A549 (cell line): Measurements from ENCODE around the gene ZP1. TPM values are rescaled to one million over a fixed set of nuclear protein-coding genes. Genes with fewer than 3 reads are reported as not detected.

ENCODE experiments used
- ATAC-seq, 2 experiments: fragments of 200-7000 bp in 1 of 2; fragments of >200 bp in 1 of 2; cut with Nextera tagmentation in 1 of 2; cut with Tn5 transposase in 1 of 2; 3 replicates each; pipeline versions ENCODE4 v1.8.0 to v1.9.1; 2018 to 2020; ENCODE audit warnings: mild to moderate bottlenecking in 1 of 2, moderate library complexity in 1 of 2
- CTCF ChIA-PET: fragments of 300-600 bp; sonication (Branson Sonifier 250); formaldehyde crosslinking; extraction: SDS; loops from one replicate; lab custom pipeline; 2021; ENCODE audit warnings: antibody characterized with exemption, inconsistent platforms; lab: Yijun Ruan, JAX
- POLR2A ChIA-PET: fragments of 350-600 bp; formaldehyde crosslinking; extraction: SDS; loops from one replicate; lab custom pipeline; 2021; ENCODE audit warnings: antibody characterized with exemption, inconsistent platforms; lab: Yijun Ruan, JAX
- DNase-seq, 2 experiments: peaks; one replicate each; pipeline versions ENCODE4 v3.0.0 to v3.0.0-alpha.2; 2011 to 2016; ENCODE audit warnings: low read depth in 1 of 2, low spot score in 1 of 2
- FAIRE-seq: peaks from 2 replicates; lab custom pipeline; 2011; peaks lifted over from hg19 to GRCh38; lab: Jason Lieb, UNC
- H3K27ac ChIP-seq, 2 experiments: fragments of >200 bp; sonication (Bioruptor Twin); formaldehyde crosslinking; 3 replicates each; pipeline ENCODE4 v1.5.1; 2016 to 2017
- H3K4me1 ChIP-seq: fragments of >200 bp; sonication (Bioruptor Twin); formaldehyde crosslinking; 3 replicates; pipeline ENCODE4 v1.6.1; 2016
- H3K4me2 ChIP-seq: fragments of >200 bp; sonication (Bioruptor Twin); formaldehyde crosslinking; 3 replicates; pipeline ENCODE4 v1.6.1; 2016
- H3K4me3 ChIP-seq: fragments of >200 bp; sonication (Bioruptor Twin); formaldehyde crosslinking; 3 replicates; pipeline ENCODE4 v1.5.1; 2016
- H3K9me3 ChIP-seq: fragments of >200 bp; sonication (Bioruptor Twin); formaldehyde crosslinking; 3 replicates; pipeline ENCODE4 v1.6.1; 2016
- ATOH8 ChIP-seq: fragments of 250-450 bp; sonication (Bioruptor Pico); IDR thresholded peaks from 2 replicates; pipeline ENCODE4 v1.5.0; 2020; ENCODE audit warnings: low read depth, mild to moderate bottlenecking, moderate library complexity
- BHLHE40 ChIP-seq: IDR thresholded peaks from 2 replicates; pipeline ENCODE4 v1.6.1; 2012; ENCODE audit warnings: low read depth, low read length, inconsistent platforms
- CBX2 ChIP-seq: fragments of 200-600 bp; sonication (generic); IDR thresholded peaks from 2 replicates; pipeline ENCODE4 v1.6.1; 2016; ENCODE audit warnings: low read depth, mild to moderate bottlenecking, borderline replicate concordance
- CBX8 ChIP-seq: fragments of 200-600 bp; sonication (generic); IDR thresholded peaks from 2 replicates; pipeline ENCODE4 v1.6.1; 2016
- CHD4 ChIP-seq: fragments of 200-600 bp; sonication (generic); IDR thresholded peaks from 2 replicates; pipeline ENCODE4 v1.6.1; 2016; ENCODE audit warnings: antibody characterized with exemption, mild to moderate bottlenecking, borderline replicate concordance
- EHMT2 ChIP-seq: fragments of 200-600 bp; sonication (generic); IDR thresholded peaks from 2 replicates; pipeline ENCODE4 v1.6.1; 2016; ENCODE audit warnings: antibody characterized with exemption, low read depth, mild to moderate bottlenecking, moderate library complexity
- ELK1 ChIP-seq: fragments of 150-350 bp; IDR thresholded peaks from 2 replicates; pipeline ENCODE4 v1.6.1; 2014; ENCODE audit warnings: low read depth, mild to moderate bottlenecking, low read length
- EP300 ChIP-seq, 2 experiments: fragments of >200 bp; sonication (Bioruptor Twin); formaldehyde crosslinking; IDR thresholded peaks; 2 replicates in 1 of 2; 3 replicates in 1 of 2; pipeline ENCODE4 v1.6.1; 2016 to 2017
- FOXS1 ChIP-seq: fragments of 250-450 bp; sonication (Bioruptor Pico); IDR thresholded peaks from 2 replicates; pipeline ENCODE4 v1.5.0; 2020; ENCODE audit warnings: mild to moderate bottlenecking, moderate library complexity
- HDAC2 ChIP-seq: fragments of 200-600 bp; sonication (generic); IDR thresholded peaks from 2 replicates; pipeline ENCODE4 v1.6.1; 2016
- HOXA7 ChIP-seq: fragments of 250-450 bp; sonication (Bioruptor Pico); IDR thresholded peaks from 2 replicates; pipeline ENCODE4 v1.5.0; 2020; ENCODE audit warnings: mild to moderate bottlenecking, moderate library complexity
- JUNB ChIP-seq: fragments of >200 bp; sonication (Bioruptor Twin); formaldehyde crosslinking; IDR thresholded peaks from 2 replicates; pipeline ENCODE4 v1.6.1; 2016
- KDM1A ChIP-seq: fragments of 200-600 bp; sonication (generic); IDR thresholded peaks from 2 replicates; pipeline ENCODE4 v1.6.1; 2016; ENCODE audit warnings: low read depth, mild to moderate bottlenecking
- MYC ChIP-seq: IDR thresholded peaks from 2 replicates; pipeline ENCODE4 v1.6.1; 2012; ENCODE audit warnings: mild to moderate bottlenecking, inconsistent platforms, low read length, improper control_type of control experiment, borderline replicate concordance
- NFE2L2 ChIP-seq: fragments of 150-350 bp; conservative IDR thresholded peaks from 2 replicates; pipeline ENCODE4 v1.6.1; 2014; ENCODE audit warnings: low read length
- PHF8 ChIP-seq: fragments of 200-600 bp; sonication (generic); IDR thresholded peaks from 2 replicates; pipeline ENCODE4 v1.6.1; 2016; ENCODE audit warnings: low read depth, mild to moderate bottlenecking, antibody characterized with exemption, moderate library complexity, borderline replicate concordance
- POLR2A ChIP-seq: IDR thresholded peaks from 2 replicates; pipeline ENCODE4 v1.6.1; 2012; ENCODE audit warnings: mild to moderate bottlenecking, low read length
- RAD21 ChIP-seq, 2 experiments: fragments of >200 bp in 1 of 2; sonication (Bioruptor Twin) in 1 of 2; formaldehyde crosslinking in 1 of 2; IDR thresholded peaks in 1 of 2; conservative IDR thresholded peaks in 1 of 2; 2 replicates in 1 of 2; 3 replicates in 1 of 2; pipeline ENCODE4 v1.6.1; 2012 to 2018; ENCODE audit warnings: inconsistent platforms in 1 of 2
- RARB ChIP-seq: fragments of 250-450 bp; sonication (Bioruptor Pico); IDR thresholded peaks from 2 replicates; pipeline ENCODE4 v1.8.0; 2021; ENCODE audit warnings: mild to moderate bottlenecking, moderate library complexity
- RCOR1 ChIP-seq: fragments of 150-350 bp; IDR thresholded peaks from 2 replicates; pipeline ENCODE4 v1.6.1; 2014; ENCODE audit warnings: antibody characterized with exemption, low read length, low read depth
- REST ChIP-seq: fragments of 200-600 bp; sonication (generic); IDR thresholded peaks from 2 replicates; pipeline ENCODE4 v1.6.1; 2016; ENCODE audit warnings: antibody characterized with exemption, mild to moderate bottlenecking, moderate library complexity
- RFX5 ChIP-seq: fragments of 450-650 bp; IDR thresholded peaks from 2 replicates; pipeline ENCODE4 v1.7.1; 2014; ENCODE audit warnings: antibody characterized with exemption, mild to moderate bottlenecking, moderate library complexity
- TFCP2L1 ChIP-seq: fragments of 250-450 bp; sonication (Bioruptor Pico); IDR thresholded peaks from 2 replicates; pipeline ENCODE4 v1.5.0; 2021; ENCODE audit warnings: mild to moderate bottlenecking
- TP53 ChIP-seq: fragments of 250-450 bp; sonication (Bioruptor Pico); IDR thresholded peaks from 2 replicates; pipeline ENCODE4 v1.5.0; 2021; ENCODE audit warnings: mild to moderate bottlenecking, moderate library complexity
- ZC3H11A ChIP-seq: fragments of 450-650 bp; IDR thresholded peaks from 2 replicates; pipeline ENCODE4 v1.6.1; 2014; ENCODE audit warnings: antibody characterized with exemption, mild to moderate bottlenecking
- WGBS: methylation state at CpG from one replicate; pipeline ENCODE4 v1.1.6; 2017; ENCODE audit errors: missing lambda C conversion rate; 5-methylcytosine and 5-hydroxymethylcytosine counted together
- polyA plus RNA-seq, 4 experiments: library from polyadenylated mRNA; depleted of rRNA in 3 of 4; stranded (reverse); fragments of >200 nt; fragmentation: RNase III in 1 of 4; extraction: RNeasy Plus Mini Kit Qiagen cat#74134 plus additional on column Dnase treatment in 1 of 4; gene quantifications; 2 replicates in 3 of 4; 3 replicates in 1 of 4; pipeline ENCODE4 v1.2.3, GENCODE V29; 2011 to 2017

ZP1 gene
- polyA plus RNA-seq, 2 of the 4 experiments (the other 2 are of a cell fraction) = 0.06 to 0.30 TPM

GRCh38 chr11:60872124-60872960 lies 5.0 kb downstream of the ZP1 start (continued):
- TF ChIP-seq ATOH8 (CRISPR knock-in tag) (no peak), KDM1A (no peak), TFCP2L1 (CRISPR knock-in tag) (no peak)

- ATAC-seq = peak; percentile 16 to 37; a peak in 2 of 6 replicates
- H3K4me3 ChIP-seq = no peak overlapping the region
- peak overlapping the region in 1 of 2 experiments; percentile 75; a peak in 3 of 6 replicates for H3K27ac ChIP-seq
- H3K4me2 ChIP-seq = 0 out of 3 replicates have a peak overlapping the region, but pooled peaks have one; percentile 8
- POLR2A ChIA-PET = no interaction called here
- H3K9me3 ChIP-seq = no peaks in the 10 kb centered on the region
- peaks cover 22% of the 10 kb centered on the region for H3K4me1 ChIP-seq
- WGBS = 66% methylated on average over 12 of the region's 16 CpGs
- FAIRE-seq = no peak
- no peak for DNase-seq
- no peak for TF ChIP-seq REST
- no peak for TF ChIP-seq NFE2L2
- no peak for TF ChIP-seq HOXA7
- no peak for TF ChIP-seq EP300 (IDR thresholded peaks at IDR 0.05)
- no peak for TF ChIP-seq CBX8
- no peak for TF ChIP-seq PHF8
- TF ChIP-seq HDAC2 = no peak
- no peak for TF ChIP-seq TP53
- TF ChIP-seq RFX5 = no peak
- TF ChIP-seq FOXS1 = no peak
- TF ChIP-seq CBX2 = no peak
- no peak for TF ChIP-seq BHLHE40
- no peak for TF ChIP-seq RCOR1
- TF ChIP-seq ZC3H11A = no peak
- no peak for TF ChIP-seq RAD21 (conservative IDR thresholded peaks at IDR 0.05 in 1 of 2, IDR thresholded peaks at IDR 0.05 in 1 of 2)
- CTCF ChIA-PET = interaction anchor here (0.9 to 12.3 kb wide), 5 partner anchors 11 to 43 kb away, joined by 3 to 79 read pairs (median 5); no protein-coding TSS in a partner anchor
These were observed 5.7 kb downstream of the ZP1 start for GRCh38 chr11:60872961-60873524.

GRCh38 chr11:60873533-60873932 lies 6.2 kb downstream of the ZP1 start:
- 94% methylated on average over 12 of the region's 12 CpGs for WGBS
- peaks cover 22% of the 10 kb centered on the region for H3K4me1 ChIP-seq
- DNase-seq (no peak), ATAC-seq (no peak)
- H3K27ac ChIP-seq = peak overlapping the region in 1 of 2 experiments; percentile 75; a peak in 2 of 6 replicates
- TF ChIP-seq RARB (CRISPR knock-in tag) (no peak), TP53 (no peak), RFX5 (no peak), CHD4 (no peak), MYC (no peak), REST (no peak), JUNB (no peak), ELK1 (no peak), POLR2A (no peak), EHMT2 (no peak)
- TF ChIP-seq, all 56 proteins: peak for 0
- POLR2A ChIA-PET = no interaction called here
- CTCF ChIA-PET = interaction anchor here (0.6 to 12.3 kb wide), 3 partner anchors 19 to 101 kb away, joined by 3 to 79 read pairs (median 5); no protein-coding TSS in a partner anchor
- no peaks in the 10 kb centered on the region for H3K9me3 ChIP-seq
- no peak overlapping the region for H3K4me3 ChIP-seq
- H3K4me2 ChIP-seq = 0 out of 3 replicates have a peak overlapping the region, but pooled peaks have one; percentile 8
- no peak for FAIRE-seq
